SJCRH30 (cell line): ENCODE measurements around the gene NTM. TPM values are rescaled to one million over a fixed set of nuclear protein-coding genes. Genes with fewer than 3 reads are reported as not detected.

ENCODE experiments used
- DNase-seq, 2 experiments: peaks; one replicate each; pipeline ENCODE4 v3.0.0-alpha.2; 2015 to 2020
- H3K27ac ChIP-seq: fragments of 250-450 bp; sonication (Bioruptor Pico); 2 replicates; pipeline ENCODE4 v1.5.1; 2020; ENCODE audit warnings: mild to moderate bottlenecking, moderate library complexity
- H3K27me3 ChIP-seq: fragments of 250-450 bp; sonication (Bioruptor Pico); 2 replicates; pipeline ENCODE4 v1.5.1; 2020; ENCODE audit warnings: mild to moderate bottlenecking, moderate library complexity
- H3K36me3 ChIP-seq: fragments of 250-450 bp; sonication (Bioruptor Pico); 2 replicates; pipeline ENCODE4 v1.5.1; 2020; ENCODE audit warnings: mild to moderate bottlenecking, moderate library complexity
- H3K4me1 ChIP-seq: fragments of 250-450 bp; sonication (Bioruptor Pico); 2 replicates; pipeline ENCODE4 v1.5.1; 2020; ENCODE audit warnings: mild to moderate bottlenecking, moderate library complexity
- H3K4me3 ChIP-seq: fragments of 250-450 bp; sonication (Bioruptor Pico); 2 replicates; pipeline ENCODE4 v1.5.1; 2020; ENCODE audit warnings: mild to moderate bottlenecking, moderate library complexity
- H3K9me3 ChIP-seq: fragments of 250-450 bp; sonication (Bioruptor Pico); replicated peaks from 2 replicates; pipeline ENCODE4 v1.5.1; 2020; ENCODE audit warnings: mild to moderate bottlenecking, moderate library complexity
- total RNA-seq: library from RNA; depleted of rRNA; stranded (reverse); fragments of >200 nt; shearing (Covaris generic); gene quantifications from 2 replicates; pipeline ENCODE4 v1.2.3, GENCODE V29; 2014

NTM gene
- total RNA-seq, 1 experiment from 2014 or later: not detected

DNA sequence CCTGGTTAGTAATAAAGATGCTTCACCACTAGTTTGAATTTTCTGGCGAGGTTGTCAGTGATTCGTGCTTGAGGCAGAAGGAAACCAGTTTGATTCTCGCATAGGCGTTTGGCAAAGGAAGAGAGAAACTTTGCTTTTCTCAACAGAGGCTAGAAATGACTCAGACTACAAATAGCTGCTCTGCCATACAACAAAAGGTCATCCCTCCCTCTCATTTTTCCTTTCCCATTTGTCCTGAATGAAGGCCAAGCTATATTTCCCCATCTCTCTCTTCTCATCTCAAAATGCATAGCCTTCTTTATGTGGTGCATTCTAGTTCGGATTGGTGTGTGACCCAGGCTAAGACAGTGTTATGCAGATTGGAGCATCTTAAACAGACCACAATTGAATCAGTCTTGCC is 741.4 kb downstream of the NTM start:
- Histone ChIP-seq H3K27ac (no peak overlapping the region), H3K4me3 (no peak overlapping the region), H3K4me1 (no peaks in the 10 kb centered on the region), H3K9me3 (no peaks in the 10 kb centered on the region), H3K36me3 (no peaks in the 10 kb centered on the region), H3K27me3 (no peaks in the 10 kb centered on the region)
- no peak for DNase-seq

DNA sequence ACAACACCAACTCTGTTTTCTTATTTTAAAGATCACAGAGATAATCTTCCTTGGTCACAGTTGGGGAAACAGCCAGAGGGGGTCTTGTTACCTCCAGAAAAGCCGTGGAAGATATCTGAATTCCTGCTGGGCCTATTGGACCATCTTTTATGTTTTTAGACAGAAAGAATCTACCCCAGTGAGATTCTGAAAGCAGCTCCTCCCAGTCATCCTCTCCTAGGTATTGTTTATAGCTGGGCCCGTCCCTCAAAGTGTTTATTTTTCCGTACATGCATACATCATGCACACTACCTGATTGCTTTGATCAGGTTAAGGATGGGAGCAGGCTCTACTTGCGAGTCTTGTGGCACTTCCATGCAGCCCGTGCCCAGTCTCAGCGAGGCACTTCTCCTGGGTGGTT is 742.4 kb downstream of the NTM start:
- H3K36me3 ChIP-seq: no peaks in the 10 kb centered on the region
- no peak overlapping the region for H3K4me3 ChIP-seq
- no peak for DNase-seq
- H3K27me3 ChIP-seq: no peaks in the 10 kb centered on the region
- H3K9me3 ChIP-seq: no peaks in the 10 kb centered on the region
- H3K27ac ChIP-seq: no peak overlapping the region
- no peaks in the 10 kb centered on the region for H3K4me1 ChIP-seq

DNA sequence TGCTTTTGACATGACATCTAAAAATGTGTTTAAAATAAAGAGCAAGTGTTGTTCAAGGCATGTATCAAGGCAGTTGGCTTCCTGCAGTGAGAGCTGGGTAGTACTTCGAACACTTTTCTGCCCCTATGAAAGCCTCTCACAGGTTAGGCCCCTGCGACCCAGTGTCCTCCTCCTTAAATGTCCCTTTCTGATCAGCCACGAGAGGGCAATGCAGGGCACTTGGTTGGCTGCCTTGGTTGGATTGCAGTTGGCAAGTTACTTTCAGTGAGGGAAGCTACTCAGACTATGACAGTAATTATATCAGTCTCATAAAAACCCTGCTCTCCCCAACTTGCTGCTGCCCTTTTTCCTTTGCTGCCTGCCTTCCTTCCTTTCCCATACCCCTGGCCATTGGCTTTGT is 743.8 kb downstream of the NTM start:
- H3K36me3 ChIP-seq: no peaks in the 10 kb centered on the region
- no peak overlapping the region for H3K27ac ChIP-seq
- no peak overlapping the region for H3K4me3 ChIP-seq
- peak in 1 of 2 experiments; percentile 32 for DNase-seq
- H3K27me3 ChIP-seq: no peaks in the 10 kb centered on the region
- no peaks in the 10 kb centered on the region for H3K9me3 ChIP-seq
- H3K4me1 ChIP-seq: no peaks in the 10 kb centered on the region

DNA sequence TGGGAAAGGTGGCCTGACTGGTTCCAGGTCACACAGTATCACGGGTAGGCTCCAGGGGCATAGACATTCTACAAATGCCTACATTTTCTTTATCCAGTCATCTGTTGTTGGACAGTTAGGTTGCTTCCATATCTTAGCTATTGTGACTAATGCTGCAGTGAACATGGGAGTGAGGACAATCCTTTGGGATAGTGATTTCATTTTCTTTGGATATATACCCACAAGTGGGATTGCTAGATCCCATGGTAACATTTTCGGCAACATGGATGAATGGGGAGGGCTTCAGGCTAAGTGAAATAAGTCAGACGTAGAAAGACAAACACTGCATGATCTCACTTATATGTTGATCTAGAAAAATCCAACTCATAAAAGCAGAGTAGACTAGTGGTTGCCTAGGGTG is 744.3 kb downstream of the NTM start:
- H3K27ac ChIP-seq: no peak overlapping the region
- H3K4me3 ChIP-seq: no peak overlapping the region

DNA sequence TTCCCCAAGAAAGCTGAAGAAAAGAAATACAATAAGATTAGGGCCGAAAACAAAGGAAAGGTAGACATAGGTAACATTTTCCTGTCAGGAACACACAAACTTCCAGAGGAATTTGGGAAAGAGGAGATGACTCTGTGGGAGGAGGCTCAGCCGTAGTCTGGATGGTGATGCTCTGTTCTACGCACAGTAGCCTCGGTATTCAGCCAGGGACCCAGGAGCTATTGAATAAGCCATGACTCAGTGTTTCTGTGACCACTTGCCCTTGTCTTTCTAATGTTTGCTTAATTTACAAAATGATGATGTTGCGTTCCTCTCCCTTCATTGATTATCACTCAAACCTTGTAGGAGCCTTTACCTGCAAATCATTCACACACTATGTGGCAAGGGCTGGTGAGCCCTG is 745.0 kb downstream of the NTM start:
- H3K36me3 ChIP-seq: no peaks in the 10 kb centered on the region
- no peak overlapping the region for H3K4me3 ChIP-seq
- H3K9me3 ChIP-seq: no peaks in the 10 kb centered on the region
- H3K27ac ChIP-seq: no peak overlapping the region
- H3K27me3 ChIP-seq: no peaks in the 10 kb centered on the region
- DNase-seq: no peak
- no peaks in the 10 kb centered on the region for H3K4me1 ChIP-seq

More for the DNA sequence above, 744.3 kb downstream of the NTM start:
- DNase-seq: no peak
- Histone ChIP-seq H3K27me3 (no peaks in the 10 kb centered on the region), H3K4me1 (no peaks in the 10 kb centered on the region), H3K36me3 (no peaks in the 10 kb centered on the region), H3K9me3 (no peaks in the 10 kb centered on the region)

DNA sequence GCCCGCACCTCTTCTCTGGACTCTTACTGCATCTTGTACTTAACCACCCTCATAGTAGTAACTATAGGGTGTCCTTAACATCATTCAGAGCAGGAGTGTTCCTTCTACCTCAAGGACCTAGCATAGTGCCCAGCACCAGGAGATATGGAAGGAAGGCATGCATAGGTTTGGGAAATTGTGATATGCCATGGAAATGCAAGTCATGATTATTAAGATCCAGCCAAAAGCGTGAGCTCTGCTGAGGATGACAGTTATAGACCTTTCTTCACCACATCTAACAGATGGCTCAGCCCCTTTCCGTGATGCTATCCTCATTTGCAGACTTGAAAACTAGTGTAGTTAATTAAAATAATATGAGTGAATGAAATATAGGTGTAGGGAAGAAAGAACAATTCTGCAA is 746.1 kb downstream of the NTM start:
- no peak for DNase-seq
- Histone ChIP-seq H3K4me3 (no peak overlapping the region), H3K27me3 (no peaks in the 10 kb centered on the region), H3K27ac (no peak overlapping the region), H3K36me3 (no peaks in the 10 kb centered on the region), H3K9me3 (no peaks in the 10 kb centered on the region), H3K4me1 (no peaks in the 10 kb centered on the region)

DNA sequence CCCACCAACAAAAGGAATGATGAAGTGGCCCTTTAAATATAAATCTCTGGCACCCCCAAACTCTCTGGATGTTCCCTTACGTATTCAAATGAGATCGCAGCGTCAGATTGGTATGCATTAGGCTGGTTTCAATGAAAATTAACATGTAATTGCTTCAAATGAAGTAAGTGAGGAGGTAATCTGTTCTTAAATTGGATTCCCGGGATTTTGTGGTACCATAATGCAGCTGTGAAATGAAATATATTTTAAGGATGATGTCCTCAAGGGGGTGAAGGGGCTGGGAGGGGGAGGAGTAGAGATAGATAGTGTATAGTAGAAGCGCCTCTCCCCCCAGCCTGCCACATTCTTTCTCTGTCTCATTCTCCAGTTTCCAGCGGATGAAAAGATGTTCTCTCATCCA is 748.2 kb downstream of the NTM start:
- Histone ChIP-seq H3K4me1 (no peaks in the 10 kb centered on the region), H3K27me3 (no peaks in the 10 kb centered on the region), H3K27ac (no peak overlapping the region), H3K9me3 (no peaks in the 10 kb centered on the region), H3K4me3 (no peak overlapping the region), H3K36me3 (no peaks in the 10 kb centered on the region)
- DNase-seq: no peak

DNA sequence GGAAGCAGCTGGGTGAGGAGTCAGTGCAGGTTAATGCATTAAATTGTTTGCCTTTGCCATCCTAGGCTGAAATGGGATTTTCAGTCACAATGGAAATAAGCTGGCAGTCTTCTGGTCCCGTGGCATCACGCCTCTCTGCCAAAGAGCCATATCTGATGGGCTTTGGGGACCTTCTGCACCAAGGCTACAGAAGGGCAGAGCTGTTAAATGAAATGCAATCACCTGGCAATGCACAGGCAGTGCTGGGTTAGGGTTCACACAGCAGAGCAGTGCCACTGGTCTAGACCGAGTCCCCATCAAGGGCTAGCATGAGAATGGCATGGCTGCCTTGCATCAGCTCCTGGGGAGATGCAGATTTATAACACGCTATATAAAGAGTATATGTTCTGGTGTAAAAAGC is 749.2 kb downstream of the NTM start:
- H3K4me1 ChIP-seq: no peaks in the 10 kb centered on the region
- H3K9me3 ChIP-seq: no peaks in the 10 kb centered on the region
- no peak for DNase-seq
- H3K27me3 ChIP-seq: no peaks in the 10 kb centered on the region
- H3K4me3 ChIP-seq: no peak overlapping the region
- no peak overlapping the region for H3K27ac ChIP-seq
- no peaks in the 10 kb centered on the region for H3K36me3 ChIP-seq

DNA sequence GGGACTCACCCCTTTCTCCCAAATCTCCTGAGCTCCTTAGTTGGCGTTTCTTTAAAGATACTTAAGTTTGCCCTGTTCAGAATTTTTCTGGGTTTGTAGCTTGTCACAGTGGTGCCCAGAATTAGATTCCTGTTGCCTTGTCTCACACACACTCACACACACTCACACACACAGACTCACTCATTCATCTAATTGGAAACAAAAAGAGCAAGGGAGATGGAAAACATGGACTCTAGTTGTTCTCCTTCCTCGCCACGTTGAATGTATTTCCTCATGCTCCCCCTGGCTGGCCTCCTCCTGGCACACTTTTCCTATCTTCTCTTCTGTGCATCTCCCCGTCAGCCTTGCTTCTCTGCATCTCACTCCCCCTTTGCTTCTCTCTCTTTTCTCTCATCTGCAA is 752.3 kb downstream of the NTM start:
- no peaks in the 10 kb centered on the region for H3K4me1 ChIP-seq
- H3K27ac ChIP-seq: no peak overlapping the region
- no peak for DNase-seq
- no peaks in the 10 kb centered on the region for H3K27me3 ChIP-seq
- H3K4me3 ChIP-seq: no peak overlapping the region
- no peaks in the 10 kb centered on the region for H3K36me3 ChIP-seq
- H3K9me3 ChIP-seq: no peaks in the 10 kb centered on the region

DNA sequence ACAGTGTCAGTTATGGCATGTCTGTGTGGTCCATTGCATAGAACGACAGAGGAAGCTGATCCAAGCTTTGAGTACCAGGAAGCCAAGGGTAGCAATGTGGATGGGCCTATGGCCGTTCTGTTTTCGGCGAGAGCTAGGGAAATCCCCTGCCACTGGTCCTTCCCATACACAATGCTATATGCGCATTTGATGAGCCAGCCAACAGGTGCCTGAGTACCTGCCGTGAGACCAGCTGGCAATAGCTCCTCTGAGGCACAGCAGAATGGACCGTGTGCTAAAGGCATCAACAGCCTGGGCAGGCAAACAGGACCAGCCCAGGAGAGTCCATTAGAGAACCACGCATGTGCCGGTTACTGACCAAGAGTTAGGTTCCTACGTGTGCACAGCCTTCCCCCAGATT is 753.0 kb downstream of the NTM start:
- H3K27me3 ChIP-seq: no peaks in the 10 kb centered on the region
- no peak for DNase-seq

DNA sequence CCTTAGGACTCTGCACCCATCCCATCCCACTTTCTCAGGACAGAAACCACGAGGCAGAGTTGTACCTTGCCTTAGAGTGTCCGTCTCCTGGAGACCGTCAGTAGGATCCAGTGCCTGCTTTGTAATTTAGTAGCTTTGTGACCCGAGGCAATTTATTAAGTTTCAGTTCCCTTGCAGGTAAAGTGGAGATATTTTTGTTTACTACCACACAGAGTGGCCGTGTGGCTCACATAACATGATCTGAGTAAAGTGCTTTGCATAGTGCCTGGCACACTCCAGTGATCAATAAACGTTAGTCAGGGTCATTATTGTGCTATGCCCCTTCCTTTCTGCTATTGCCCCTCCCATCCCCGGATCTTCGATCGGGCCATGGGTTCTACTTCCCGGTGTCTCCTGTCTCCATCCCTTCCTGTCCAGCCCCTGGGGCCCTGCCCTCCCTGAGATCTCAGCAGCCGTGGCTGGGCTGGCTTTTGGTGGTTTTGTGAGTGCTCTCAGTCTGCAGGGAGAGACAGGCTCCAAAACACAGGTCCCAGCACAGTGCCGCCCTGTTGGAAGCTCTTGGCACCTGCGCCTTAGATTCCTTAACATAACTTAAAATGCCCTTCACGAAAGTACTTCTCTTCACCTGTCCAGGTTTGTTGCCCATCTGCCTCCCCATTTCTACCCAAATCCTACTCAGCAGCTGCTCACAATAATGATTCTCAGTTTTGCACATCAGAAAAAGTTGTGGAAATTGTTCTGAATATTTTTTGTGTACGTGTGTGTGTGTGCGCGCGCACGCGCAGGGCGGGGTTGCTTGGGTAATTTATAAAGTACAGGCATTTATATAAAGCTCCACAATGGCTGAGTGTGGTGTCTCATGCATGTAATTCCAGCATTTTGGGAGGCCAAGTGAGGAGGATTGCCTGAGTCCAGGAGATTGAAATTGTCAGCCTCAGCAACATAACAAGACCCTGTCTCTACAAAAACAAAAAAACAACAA is 753.7 kb downstream of the NTM start:
- H3K4me1 ChIP-seq: no peaks in the 10 kb centered on the region

More for the DNA sequence above, 753.0 kb downstream of the NTM start:
- H3K4me1 ChIP-seq: no peaks in the 10 kb centered on the region
- H3K9me3 ChIP-seq: no peaks in the 10 kb centered on the region
- no peak overlapping the region for H3K4me3 ChIP-seq
- no peak overlapping the region for H3K27ac ChIP-seq
- no peaks in the 10 kb centered on the region for H3K36me3 ChIP-seq

DNA sequence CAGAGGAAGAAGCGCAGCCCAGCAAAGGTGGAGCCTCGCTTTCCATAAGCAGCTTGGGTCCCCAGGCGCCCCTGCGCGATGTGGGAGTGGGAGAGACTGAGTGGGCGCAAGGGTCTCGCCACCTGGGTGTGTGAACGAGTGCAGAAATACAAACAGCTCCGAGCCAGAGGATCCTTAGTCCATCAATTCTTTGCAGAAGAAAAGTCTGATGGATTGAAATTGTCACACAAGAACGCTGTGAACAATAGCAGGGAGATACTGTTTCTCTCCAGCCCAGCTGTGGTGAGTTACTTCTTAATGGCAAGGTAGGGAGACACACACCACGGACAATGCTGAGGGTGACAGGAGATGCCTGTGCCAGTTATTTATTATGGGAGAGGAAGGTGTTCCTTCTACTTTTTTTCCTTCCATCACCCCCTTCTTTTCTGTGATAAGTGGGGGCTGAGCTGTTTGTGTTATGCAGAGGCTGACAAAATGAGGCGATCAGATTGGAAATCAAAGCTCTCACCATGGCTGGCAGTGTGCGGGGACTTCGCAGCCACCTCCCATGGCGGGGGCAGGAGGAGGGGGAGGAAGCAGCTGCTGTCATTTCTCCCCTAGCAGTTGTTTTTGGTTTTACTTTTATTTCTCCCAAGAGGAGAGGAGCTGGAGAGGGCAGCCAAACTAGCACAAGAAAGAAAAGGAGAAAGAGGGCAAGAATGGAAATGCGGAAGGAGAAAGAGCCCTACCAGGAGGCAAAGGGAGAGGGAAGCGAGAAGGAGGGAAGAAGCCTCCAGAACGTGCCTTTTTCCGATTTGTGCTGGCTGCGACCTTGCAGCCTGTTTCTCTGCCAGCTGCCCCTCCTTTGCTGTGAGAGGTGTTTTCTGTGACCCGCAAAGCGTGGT is 755.8 kb downstream of the NTM start:
- no peaks in the 10 kb centered on the region for H3K27me3 ChIP-seq
- H3K4me1 ChIP-seq: no peaks in the 10 kb centered on the region
- H3K9me3 ChIP-seq: no peaks in the 10 kb centered on the region
- no peak overlapping the region for H3K27ac ChIP-seq
- H3K36me3 ChIP-seq: no peaks in the 10 kb centered on the region
- DNase-seq: peak in 1 of 2 experiments; percentile 34
- H3K4me3 ChIP-seq: no peak overlapping the region

More for the DNA sequence above, 753.7 kb downstream of the NTM start:
- Histone ChIP-seq H3K4me3 (no peak overlapping the region), H3K9me3 (no peaks in the 10 kb centered on the region), H3K27me3 (no peaks in the 10 kb centered on the region), H3K36me3 (no peaks in the 10 kb centered on the region), H3K27ac (no peak overlapping the region)
- no peak for DNase-seq

DNA sequence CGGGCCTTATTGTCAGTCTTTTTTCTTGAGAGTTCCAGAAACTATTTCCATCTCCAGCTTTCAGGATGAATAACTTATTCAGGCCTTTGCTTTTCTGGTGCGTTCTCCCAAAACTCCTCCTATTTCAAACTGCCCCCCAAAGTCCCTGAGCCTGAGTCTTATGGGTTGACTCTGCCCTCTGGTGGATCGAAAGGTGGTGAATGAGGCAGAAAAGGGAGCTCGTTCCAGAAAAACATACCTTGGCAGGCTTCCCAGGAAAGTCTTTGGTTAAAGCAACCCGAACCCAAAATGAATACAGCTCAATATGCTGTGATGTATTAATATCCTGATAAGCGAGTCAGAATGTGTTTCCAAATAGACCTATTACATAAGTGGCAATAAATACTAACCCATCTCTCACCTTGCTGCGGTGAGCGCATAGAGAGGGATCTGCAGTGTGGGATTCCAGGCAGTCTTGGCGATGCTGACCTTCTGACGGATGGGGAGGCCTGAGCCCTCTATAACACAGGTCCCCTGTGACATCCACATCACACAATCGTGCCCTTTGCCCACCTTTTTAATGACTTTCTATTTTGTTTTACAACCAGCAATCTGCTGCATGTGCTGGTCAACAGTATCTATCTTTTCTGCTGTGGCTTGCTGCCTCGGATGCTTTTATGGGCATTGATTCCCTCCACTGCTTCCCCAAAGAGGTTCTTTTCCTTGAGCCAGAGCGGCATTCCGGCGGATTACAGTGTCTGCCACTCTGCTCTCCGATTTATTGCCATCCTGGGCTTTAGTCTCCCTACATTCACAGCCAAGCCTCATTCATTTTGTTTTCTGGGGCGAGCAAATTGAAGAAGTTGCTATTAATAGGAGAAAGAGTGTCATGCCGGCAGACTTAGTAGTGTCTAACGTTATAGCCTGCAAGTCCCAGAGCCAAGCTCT is 756.8 kb downstream of the NTM start:
- Histone ChIP-seq H3K4me1 (no peaks in the 10 kb centered on the region), H3K9me3 (no peaks in the 10 kb centered on the region), H3K27ac (no peak overlapping the region), H3K27me3 (no peaks in the 10 kb centered on the region), H3K36me3 (no peaks in the 10 kb centered on the region), H3K4me3 (no peak overlapping the region)
- DNase-seq: peak in 1 of 2 experiments; percentile 31

DNA sequence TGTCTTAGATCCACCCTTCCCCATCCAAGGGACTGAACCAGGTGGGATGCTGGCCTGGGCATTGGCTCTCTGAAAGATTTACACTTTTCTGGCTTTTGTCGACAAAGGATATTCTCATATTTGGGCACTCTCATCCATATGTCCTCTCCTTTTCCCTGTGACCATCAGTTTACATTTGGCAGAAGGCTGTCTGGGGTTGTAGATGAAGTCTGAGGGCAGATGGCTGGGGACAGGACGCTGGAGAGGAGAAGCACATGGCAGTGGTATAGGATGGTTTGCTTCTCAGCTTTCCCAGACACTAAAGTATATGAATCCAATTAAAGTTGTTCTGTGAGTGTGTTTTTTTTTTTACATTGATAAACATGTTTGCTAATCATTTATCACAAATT is 757.5 kb downstream of the NTM start:
- DNase-seq: no peak
- Histone ChIP-seq H3K4me1 (no peaks in the 10 kb centered on the region), H3K4me3 (no peak overlapping the region), H3K36me3 (no peaks in the 10 kb centered on the region), H3K9me3 (no peaks in the 10 kb centered on the region), H3K27ac (no peak overlapping the region), H3K27me3 (no peaks in the 10 kb centered on the region)
